NCI-H2196 treated with DMSO at 0.1 percent for 48 hours (cell line): ENCODE results near the gene TNFAIP6.
A peak's percentile ranks its signal among the peaks of the same experiment; 100 is the strongest.

Source experiments
- DNase-seq: peaks from one replicate; lab custom pipeline; 2025; ENCODE audit not compliant: unreplicated experiment; lab: John Stamatoyannopoulos, UW

TNFAIP6 gene

DNA sequence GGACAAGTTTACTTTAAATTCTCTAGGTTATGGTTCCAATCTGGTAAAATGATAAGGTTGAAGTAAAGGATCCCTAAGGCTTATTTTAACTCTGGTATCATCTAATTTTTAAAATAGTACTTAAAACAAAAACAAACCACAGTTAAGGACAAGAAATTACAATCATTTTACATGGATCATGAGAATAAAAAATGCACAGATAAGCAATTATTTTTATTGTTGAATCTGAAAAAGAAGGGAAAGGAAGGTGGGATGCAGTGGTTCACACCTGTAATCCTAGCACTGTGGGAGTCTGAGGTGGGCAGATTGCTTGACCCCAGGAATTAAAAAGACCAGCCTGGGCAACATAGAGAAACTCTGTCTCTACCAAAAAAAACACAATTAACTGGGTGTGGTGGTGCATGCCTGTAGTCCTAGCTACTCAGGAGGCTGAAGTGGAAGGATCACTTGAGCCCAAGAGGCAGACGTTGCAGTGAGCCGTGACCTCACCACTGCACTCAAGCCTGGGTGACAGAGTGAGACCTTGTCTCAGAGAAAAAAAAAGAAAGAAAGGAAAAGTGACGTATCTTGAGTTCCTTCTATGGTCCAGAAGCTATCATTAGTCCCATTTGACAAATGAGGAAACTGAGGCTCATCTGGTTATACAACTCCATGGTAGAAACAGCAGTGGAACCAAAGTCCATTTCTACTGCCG, 2.5 kb downstream of the TNFAIP6 start:
- DNase-seq, result no peak

DNA sequence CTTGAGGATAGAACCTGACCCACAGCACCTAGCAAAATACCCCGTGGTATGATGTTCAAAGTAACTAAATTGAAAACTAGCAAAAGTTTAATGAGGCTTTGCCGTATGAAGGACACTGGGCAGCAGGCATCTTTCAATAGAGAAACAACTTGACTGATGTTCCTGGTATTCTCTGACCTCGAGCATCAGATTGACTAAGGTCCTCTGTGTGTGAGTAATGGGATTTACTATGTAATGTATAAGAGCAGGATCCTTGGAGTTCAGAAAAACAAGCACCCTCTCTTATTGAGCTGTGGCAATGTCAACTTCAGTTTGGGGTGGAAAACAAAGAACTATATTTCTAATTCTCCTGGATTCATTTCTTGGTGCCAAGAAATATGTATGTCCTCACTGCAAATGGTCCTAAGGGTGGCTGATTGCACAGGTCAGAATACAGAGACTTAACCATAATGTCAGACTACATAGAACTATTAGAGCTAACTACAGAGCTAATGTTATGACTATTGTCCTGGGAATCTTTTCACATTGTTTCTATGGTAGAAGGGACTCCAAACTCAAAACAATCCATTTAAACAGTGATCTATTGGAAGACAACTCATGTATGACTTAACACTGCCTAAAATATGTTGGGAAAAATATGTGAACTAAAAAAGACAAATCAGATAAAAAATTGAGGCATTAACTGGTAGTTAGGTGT, 4.4 kb downstream of the TNFAIP6 start:
- DNase-seq, result no peak

DNA sequence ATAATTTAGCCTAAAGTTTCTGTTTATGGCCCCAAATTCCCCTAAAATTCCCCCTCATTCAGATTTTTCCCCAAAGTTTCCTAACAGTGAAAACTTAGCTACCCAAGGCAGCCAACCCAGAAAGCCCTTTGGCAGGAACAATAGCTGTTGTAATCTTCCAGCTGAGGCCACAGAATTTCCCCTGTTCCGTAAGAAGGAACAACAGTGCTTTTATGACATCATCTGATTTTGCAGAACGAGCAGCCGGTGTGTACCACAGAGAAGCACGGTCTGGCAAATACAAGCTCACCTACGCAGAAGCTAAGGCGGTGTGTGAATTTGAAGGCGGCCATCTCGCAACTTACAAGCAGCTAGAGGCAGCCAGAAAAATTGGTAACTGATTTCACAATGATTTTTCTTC, 6.3 kb downstream of the TNFAIP6 start:
- no peak for DNase-seq

DNA sequence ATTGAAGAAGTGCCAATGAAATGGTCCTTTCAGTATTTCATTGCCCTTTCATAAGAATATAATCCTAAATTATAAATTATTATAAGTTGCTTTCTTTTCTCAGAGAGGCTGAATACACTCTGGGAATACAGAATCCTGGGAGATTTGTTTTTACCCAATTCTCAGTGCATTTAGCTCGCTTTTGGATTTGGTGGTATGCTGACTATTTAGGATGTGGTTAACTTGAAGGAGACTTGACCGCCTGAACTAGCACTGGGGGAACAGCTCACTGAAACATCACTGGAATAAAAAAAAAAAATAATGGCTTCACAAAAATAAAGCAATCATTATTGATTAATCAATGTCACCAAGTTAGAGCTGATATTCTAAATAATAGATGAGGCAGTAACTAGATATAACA, 10.2 kb downstream of the TNFAIP6 start:
- no peak for DNase-seq

DNA sequence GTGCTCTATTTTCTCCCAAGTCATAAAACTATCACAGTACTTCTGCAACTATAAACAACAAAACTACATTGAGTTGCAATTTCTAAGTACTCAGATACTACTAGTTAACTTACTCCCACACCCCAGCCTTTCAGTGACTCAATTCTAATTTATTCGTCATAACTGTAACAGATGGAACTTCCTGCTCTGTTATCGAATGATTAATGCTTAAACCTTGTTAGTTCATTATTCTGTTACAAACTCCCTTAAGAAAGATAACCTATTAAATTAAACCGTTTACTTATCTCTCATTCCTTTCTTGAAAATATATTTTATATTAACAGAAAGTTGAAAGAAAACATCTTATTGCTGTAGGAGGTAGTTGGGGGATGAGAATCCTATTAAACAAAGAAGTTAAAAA, 17.0 kb downstream of the TNFAIP6 start:
- no peak for DNase-seq

DNA sequence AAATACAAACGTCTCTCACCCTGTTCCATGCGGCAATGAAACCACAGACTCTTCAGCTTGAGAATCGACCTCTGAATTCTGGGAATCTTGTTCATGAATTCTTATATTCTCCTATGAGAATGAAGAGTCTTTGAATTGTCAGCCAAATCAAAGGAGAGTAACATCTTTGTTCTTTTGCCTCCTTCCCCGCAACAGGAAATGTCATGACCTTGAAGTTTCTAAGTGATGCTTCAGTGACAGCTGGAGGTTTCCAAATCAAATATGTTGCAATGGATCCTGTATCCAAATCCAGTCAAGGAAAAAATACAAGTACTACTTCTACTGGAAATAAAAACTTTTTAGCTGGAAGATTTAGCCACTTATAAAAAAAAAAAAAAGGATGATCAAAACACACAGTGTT, 21.8 kb downstream of the TNFAIP6 start:
- DNase-seq, result no peak

DNA sequence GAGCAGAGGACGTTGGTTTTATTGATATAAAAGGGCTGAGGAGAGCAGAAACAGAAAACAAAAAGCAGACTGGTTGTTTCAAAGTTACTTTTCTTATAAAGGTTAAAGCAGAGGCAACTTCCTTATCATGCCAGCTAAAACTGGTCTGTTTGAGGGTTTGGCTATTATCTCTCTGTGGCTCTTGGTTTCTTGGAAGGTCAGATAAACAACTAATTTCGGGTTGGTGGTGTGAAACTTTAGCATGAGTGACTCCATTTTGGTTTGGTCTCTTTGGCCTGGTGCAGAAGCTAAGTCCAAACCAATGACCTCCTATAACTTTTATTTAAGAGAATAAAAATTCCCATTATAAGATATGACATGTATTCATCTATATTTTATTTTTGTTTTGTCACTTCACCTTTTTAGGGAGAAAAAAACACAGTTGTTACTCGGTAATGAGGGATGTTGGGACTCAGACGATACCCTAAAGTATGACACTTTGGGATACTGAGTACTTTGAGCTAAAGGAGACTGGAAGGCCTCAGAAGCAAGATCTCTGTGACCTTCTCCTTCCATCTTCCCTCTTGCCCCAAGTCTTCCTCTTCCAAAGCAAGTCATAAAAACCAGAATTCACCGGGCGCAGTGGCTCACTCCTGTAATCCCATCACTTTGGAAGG, 23.3 kb downstream of the TNFAIP6 start:
- no peak for DNase-seq

DNA sequence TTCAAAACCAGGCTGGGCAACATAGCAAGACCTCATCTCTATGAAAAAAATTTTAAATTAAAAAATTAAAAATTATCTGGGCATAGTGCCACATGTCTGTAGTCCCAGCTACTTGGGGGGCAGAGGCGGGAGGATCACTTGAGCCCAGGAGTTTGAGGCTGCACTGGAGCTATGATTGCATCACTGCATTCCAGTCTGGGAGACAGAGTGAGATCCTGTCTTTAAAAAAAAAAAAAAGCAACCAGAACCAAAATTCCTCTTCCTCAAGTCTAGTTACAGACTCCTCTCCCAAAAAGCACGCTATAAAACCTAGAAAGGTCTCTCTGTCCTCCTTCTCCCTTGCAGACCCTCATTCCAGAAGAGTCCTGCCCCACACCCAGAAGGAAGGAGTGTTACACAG, 23.9 kb downstream of the TNFAIP6 start:
- DNase-seq, result no peak

DNA sequence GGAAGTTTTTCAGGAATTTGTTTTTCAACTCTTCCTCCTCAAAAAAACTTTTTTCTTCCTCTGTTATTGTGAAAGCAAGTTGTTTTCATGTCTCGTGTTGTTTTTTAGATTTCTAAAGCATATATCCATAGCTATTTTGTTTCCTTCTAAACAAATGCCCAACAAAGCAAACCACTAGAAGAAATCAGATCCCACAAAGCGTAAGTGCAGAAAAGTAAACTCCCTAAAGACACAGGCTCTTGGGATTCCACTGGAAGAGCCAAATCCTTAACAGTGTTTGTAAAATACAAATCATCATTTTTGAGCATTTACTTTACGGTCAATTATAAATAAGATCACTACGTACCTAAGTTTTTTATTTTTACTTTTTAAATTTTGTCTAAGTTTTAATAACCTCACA, 30.6 kb downstream of the TNFAIP6 start:
- no peak for DNase-seq

DNA sequence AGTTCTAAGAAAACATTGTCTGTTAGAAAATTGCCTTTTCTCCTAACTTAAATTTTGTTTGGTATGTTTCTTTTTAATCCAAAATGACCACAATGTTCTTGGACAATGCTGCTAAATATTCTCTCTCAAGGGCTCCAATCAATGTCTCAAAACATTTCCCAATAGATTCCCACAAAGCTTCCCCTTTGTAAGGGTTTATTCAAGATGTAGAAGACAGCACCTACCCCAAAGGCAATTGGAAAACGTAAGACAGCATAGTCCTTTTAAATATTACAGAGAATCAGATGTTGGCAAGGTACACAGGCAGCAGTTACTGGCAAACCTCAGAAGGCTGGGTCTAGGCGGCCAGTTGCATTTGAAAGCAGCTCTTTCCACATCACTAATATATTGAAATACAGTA, 34.0 kb downstream of the TNFAIP6 start:
- no peak for DNase-seq

DNA sequence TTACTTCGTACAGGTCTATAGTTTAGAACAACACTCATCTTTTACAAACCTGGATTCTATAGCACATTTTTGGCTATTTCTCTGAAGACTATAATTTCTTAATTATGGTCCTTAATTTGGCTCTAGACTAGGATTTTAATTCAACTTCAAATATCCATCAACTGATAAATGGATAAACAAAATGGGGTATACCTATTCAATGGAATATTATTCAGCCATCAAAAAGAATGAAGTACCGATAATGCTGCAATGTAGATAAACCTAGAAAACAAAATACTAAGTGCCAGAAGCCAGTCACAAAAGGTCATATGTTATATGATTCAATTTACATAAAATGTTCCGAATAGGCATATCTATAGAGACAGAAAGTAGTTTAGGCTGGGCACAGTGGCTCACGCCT, 37.1 kb downstream of the TNFAIP6 start:
- DNase-seq, result no peak

DNA sequence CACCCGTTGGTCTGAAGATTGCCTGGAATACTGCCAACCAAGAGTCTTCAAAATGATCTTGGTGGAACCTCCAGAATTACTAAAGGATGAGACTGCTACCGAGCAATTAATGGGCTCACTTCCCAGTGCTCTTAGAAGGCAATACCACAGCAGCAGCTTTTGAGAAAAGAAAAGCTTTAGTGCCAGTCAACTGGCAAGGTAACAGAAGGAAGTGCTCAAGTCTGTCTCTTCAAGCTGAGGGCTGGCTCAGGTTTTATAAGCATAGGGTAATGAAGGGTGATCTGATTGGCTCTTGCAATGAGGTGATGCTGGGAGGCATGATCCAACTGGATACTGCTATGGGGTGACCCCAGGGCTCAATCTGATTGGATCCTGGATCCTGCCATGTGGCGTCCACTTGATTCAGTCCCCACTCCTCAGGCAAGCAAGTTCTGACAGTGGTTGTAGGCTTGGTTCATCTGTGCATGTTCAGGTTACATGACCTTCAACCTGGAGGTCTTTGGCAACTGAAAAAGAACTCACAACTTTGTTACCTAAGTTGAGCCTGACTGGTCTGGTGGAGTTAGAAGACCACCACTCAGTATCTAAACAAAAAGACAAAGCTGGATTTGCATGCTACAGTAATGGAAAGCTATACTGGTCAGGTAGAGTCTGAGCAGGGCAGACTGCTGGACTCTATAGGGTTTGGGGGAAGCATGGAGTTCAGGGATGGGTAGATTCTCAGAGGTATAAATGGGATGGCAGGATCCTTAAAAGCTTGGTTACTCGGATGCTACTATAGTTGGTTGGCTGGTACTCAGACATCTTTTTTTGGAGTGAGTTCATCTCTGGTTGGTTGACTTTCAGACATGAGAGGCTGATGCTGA, 38.4 kb downstream of the TNFAIP6 start:
- DNase-seq, result no peak

DNA sequence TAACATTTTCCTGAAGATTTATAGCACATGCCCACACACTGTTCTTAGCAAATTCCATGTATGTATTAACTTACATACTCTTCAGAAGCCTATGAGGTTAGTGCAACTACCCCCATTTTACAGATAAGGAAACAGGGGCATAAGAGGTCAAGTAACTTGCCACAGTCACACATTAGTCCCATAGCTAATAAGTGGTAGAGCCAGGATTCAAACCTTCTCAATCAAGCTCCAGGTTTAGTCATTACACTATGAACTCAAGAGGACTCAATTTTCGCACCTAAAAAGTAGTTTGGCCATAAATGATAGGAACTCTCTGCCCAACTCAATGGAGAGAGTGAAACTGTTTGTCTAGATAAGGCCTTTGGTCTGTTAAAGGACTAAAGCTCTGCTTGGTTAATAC, 42.6 kb downstream of the TNFAIP6 start:
- DNase-seq, result no peak

DNA sequence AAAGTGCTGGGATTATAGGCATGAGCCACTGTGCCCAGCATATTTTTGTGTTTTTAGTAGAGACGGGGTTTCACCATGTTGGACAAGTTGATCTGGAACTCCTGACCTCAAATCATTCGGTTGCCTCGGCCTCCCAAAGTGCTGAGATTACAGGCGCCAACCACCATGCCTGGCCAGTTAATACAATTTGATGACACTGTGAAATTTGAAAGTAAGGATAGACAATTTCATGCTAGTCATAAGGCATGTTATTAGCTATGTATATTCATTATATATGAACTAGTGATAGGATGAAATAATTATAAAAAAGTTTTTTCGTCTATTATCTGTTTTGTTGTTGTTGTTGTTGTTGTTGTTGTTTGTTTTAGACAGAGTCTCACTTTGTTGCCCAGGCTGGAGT, 43.8 kb downstream of the TNFAIP6 start:
- no peak for DNase-seq

DNA sequence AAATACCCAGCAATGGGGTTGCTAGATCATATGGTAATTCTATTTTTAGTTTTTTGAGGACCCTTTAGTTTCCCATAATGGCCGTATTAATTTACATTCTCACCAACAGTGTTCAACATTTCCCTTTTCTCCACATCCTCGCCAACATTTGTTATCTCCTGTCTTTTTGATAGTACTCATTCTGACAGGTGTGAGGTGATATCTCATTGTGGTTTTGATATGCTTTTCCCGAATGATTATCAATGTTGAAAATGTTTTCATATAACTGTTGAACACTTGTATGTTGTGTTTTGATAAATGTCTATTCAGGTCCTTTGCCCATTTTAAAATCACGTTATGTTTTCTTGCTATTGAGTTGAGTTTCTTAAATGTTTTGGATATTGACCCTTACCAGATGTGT, 46.5 kb downstream of the TNFAIP6 start:
- DNase-seq, result no peak

DNA sequence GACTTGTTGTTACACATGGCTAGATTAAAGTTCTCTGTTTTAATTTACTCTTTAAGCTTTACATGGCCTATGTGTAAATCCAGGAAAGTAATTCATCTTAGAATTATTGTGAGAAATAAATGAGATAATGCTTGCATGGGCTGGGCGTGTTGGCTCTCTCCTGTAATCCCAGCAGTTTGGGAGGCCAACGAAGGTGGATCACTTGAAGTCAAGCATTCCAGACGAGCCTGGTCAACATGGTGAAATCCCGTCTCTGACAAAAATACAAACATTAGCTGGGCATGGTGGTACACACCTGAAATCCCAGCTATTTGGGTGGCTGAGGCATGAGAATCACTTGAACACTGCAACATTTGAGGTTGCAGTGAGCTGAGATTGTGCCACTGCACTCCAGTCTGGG, 48.0 kb downstream of the TNFAIP6 start:
- DNase-seq, result no peak

DNA sequence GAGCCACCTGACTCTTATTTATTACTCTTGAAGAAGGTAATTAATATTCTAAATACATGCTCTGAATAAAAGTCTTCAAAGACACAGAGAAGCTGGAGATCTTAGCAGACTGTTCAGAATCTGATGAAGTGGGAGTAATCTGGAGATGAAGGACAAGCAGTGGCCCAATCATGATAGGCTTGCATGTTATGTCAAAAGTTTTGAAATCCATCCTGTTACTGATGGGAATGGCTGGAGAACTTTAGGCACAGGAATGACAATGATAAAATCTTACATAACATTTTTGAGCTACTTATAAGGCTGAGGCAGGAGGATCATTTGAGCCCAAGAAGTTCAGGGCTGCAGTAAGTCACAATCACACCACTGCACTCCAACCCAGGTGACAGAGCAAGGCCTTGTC, 49.9 kb downstream of the TNFAIP6 start:
- no peak for DNase-seq

DNA sequence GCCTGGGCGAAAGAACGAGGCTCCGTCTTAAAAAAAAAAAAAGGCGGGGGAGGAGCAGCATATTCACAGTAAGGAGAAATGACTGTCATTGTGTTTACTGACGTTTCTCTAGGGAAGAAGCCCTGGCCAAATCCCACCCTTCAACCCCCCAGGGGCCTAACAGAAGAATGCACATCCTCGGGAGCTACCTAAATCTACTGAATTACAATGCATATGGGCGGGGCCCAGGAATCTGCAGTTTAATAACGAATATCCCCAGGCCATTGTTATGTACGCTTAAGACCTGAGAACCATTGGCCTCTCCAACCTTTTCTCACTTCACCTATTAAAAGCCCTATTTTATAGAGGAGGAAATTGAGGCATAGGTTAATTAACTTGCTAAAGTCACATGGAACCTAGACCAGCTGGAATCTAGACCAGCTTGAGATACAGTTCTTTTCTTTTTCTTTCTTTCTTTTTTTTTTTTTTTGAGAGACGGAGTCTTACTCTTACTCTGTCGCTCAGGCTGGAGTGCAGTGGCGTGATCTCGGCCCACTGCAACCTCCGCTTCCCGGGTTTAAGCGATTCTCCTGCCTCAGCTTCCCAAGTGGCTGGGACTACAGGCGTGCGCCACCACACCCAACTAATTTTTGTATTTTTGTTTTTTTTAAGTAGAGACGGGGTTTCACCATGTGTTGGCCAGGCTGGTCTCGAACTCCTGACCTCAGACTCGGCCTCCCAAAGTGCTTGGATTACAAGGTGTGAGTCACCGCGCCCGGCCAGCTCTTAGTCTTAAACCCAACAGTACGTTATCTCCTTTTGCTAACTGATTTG, 51.6 kb downstream of the TNFAIP6 start:
- no peak for DNase-seq

DNA sequence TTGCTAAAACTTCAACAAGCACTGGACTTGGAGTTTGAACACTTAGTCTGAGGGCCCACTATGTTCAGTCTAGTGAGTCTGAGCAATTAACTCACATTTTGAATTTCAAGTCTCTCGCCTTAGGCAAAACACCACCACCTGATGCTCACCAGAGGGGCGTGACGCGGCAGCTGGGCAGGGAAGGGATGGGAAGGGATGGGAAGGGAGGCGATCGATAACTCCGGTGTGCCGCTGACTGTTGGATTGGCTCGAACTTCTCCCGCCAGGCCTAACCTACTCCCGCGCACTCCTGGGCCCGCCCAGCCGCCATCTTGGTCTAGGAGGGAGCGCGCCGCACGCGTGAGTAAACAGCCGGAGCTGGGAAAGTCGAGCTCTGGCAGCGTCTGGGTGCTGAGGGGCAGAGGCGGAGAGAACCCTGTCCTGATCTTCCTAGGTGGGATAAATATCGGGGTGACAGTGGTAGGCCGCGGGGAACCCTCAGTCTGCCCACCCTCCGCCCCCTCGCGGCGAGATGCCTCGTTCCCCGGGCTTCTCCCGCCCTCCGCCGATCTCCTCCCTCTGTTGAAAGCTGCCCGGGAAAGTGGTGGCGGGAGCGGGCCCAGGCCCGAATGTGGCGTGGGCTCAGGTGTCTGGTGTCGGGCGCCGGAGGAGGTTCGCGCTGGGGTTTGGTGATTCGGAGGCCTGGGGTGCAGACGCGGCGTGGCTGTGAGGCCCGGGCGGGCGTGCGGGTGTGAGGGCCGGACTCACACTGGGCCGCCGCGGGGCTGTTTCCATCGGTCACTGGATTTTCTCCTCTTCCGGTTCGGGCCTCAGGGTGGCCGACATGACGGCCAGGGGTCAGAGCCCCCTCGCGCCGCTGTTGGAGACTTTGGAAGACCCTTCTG, 52.5 kb downstream of the TNFAIP6 start, which contains the start of gene RIF1:
Gene RIF1 (plus strand): TSS at position 302 of the 884 bp plus-strand sequence. CDS start 522 bp downstream, at position 824.
- DNase-seq, result peak; percentile 95

DNA sequence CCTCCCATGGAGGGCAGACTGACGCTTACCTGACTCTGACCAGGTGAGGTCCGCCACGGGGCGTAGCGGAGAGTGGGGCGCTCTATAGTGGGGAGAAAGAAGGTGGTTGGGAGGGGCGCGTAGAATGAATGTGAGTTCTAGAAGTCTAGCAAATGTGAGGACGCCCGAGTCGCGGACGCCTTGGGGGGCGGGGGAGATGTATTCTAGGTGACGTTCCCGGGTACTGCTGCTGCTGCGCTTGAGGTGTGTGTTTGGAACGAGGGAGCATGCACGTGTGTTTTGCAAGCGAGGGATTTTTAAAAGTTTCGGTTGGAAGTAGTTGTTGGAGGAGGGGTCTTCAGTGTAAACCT, 53.1 kb downstream of the TNFAIP6 start:
- DNase-seq, result no peak
